ENCODE measurements around the gene FAXDC2.
"Not testable (repeated sequence)": the region's sequence is repeated elsewhere in the genome, so short reads cannot be mapped to it uniquely, and the experiment has no call there.

The FAXDC2 gene

DNA sequence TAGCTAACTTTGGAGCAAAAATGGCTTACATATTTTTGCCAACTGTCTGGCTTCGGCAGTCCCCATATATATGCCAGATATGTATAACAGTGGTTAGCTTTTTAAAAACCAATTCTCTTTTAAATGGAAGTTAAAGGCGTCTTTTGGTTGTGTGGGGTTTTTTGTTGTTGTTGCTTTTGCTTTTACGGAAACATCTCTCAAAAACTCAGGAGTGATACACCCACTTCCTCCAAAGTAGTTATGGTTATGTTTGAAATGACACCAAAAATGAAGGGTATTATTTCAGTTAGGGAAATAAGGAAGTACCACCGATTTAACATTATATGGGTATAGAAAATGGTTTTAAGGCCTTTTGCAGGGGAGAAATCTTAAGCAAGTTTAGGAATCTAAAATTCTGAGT is 10.4 kb upstream of the FAXDC2 start:
- no peak for DNase-seq

DNA sequence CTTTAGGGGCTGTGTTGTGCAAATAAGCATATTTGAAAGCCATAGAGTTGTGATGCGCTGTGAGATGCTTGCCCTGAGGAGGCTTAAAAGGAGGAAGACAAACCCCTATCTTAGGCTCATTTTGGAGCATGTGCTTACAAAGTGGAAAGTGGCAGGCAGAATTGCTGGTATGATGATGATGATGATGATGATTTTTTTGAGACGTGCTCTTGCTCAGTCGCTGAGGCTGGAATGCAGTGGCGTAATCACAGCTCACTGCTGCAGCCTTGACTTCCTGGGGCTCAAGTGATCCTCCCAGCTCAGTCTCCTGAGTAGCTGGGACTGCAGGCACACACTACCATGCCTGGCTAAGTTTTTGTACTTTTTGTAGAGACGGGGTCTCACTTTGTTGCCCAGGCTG is 9.7 kb upstream of the FAXDC2 start:
- no peak for DNase-seq

DNA sequence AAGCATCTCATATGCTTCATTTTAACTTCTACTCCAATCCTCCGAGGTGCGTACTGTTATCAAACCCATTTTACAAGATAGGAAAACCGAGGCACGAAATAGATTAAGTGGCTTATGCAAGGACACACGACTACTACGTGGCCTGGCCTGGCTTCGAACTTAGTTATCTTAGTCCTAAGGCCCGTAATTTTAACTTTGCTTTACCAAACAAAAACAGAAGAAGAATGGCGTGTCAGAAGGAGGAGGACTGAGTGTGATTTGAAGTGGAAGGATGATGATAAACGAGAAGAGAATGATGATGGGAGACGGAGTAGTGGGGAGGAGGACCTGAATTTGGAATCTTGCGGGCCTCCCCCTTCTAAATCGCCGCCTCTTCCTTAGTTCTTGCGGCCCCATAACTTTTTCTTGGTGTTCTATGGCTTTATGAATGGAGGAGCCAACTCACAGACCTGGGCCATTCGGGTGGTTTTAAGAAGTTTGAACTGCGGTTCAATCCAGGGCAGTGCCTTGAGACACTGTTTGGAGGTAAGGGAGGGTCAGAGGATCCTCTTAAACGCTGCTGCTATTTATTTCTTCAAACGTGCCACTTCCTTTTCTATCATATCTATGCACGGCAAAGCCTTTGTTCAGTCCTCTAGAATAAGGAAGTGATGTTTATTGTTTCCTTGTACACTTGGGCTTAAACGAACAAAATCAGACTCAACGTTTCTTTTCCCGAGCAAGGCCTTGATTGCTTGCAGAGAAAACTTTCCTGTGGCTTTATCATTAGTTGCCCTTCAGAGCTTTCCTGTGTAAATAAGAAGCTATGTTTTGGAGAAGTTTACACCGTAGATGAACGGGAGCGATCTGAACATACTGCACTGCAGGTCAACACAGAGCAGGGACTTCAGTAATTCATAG is 8.8 kb upstream of the FAXDC2 start:
- DNase-seq = no peak

DNA sequence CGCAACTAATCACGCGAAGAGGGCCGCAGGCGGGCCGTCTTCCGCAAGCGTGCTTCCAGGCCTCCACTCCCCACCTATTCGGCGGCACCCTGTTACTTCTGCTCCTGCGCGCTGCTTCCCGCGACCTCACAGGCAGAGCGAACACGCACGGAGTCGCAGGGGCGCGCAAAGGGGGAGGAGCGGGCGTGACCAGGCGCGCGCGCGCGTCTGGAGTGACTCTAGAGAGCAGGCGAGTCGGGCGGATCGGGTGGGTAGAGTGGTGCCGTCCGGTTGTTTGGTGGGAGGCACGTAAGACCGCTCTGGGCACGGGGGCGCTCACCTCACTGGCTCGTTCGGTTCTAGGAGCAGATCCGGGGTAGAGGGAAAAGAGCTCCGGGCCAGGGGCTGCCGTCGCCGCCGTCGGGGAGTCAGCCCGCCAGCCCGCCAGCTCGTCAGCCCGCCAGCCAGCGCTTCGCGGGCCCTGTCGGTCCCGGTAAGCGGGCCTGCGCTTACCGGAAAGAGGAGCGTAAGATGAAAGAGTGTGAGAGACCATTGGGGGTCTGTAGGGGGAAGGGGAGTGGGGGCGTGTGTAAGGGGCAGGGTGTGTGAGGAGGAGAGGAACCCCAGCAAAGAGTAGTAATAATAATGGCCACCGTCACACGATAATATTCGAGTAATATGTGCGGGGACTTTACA is 8.0 kb upstream of the FAXDC2 start, which contains the start of gene CNOT8:
TSS of gene CNOT8 (plus strand) at position 331 of the 675 bp plus-strand sequence. CDS start 4,652 bp downstream, outside the sequence.
- DNase-seq = peak; percentile 92 to 98

DNA sequence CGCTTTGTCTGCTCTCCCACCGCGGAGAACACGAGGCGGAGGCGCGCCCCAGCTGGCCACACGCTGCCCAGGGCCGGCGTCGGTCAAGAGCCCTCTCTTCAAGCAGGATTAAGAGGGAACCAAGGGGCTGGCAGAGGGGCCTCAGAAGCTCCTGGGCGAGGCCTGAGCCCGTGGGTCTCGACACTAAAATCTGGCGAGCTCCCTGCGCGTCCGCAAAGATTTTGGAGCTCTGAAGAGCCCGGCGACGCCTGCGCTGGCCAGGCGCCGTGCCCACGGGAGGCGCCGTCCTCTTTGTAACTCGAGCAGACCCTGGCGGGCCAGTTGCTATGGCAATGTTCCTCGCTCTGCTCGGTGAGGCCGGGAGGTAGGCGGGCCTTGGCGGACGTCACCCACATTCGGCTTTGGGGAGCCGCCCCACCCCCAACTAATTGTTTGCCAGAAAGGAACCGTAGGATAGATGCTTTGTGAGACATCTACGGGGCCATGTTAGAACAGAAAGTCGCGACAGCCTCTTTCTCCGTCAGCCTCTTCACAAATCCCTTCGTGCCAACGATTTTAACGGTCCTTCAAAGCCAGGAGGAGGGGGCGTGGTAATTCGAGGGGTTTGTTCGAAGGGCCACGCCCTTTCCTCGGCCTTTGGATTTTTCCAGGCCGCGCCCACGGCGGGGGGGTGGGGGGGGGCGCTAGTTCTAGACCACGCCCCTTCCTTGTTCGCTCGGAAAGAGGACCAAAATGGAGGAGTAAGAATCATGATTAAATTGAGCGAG is 7.3 kb upstream of the FAXDC2 start:
- peak; percentile 96 to 98 for DNase-seq

DNA sequence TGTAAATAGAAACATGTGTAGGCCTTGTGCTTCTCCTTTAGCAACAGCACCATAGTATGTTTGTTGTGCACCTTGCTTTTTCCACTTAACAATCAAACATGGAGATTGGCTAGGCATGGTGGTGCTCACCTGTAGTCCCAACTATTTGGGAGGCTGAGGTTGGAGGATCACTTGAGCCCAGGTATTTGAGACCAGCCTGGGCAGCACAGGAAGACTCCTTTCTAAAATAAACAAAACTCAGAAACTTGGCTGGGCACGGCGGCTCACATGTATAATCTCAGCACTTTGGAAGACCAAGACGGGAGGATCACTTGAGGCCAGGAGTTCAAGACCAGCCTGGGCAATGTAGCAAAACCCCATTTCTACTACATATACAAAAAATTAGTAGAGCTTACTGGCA is 948 bp upstream of the FAXDC2 start:
- DNase-seq = no peak

DNA sequence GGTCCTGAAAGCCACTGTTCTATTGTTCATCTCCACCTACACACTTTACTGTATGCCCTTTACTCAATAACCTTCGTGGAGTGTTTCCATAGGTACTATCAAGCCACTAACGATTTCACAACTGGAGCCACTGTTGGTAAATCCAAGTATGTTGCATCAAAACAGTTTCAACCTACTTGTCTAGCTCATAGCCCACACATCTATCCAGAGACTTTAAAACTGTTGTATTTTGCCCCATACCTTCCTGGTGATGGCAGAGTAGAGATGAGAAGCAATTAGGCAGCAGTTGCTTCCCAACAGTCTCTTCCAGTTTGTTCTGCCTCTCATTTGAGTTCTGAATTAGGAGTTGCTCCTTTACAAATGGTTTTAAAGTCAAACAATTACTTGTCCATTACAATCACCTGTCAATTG is 607 bp downstream of the FAXDC2 start:
- DNase-seq = no peak

DNA sequence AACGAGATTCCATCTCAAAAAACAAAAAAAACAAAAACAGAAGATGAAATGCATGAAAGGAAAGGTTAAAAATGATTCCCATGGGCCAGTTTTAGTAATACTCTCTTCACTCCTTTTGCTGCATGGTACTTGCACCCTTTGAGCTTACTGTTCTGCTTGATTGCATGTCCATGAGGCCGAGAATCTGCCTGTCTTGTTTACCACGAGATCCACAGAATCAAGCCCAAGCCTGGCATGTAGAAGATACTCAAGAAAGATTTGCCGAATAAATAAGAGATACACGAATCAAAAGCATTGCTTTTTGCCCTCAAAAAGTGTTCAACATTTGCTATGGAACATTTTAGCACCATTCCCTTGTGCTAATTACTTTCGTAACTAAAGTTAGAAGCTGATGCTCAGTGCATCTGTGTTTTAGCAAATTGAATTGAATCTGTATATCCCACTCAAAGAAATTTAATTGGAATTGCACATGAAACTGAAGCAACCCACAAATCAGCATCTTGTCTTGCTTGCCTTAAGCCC is 1.1 kb downstream of the FAXDC2 start:
- DNase-seq = no peak

DNA sequence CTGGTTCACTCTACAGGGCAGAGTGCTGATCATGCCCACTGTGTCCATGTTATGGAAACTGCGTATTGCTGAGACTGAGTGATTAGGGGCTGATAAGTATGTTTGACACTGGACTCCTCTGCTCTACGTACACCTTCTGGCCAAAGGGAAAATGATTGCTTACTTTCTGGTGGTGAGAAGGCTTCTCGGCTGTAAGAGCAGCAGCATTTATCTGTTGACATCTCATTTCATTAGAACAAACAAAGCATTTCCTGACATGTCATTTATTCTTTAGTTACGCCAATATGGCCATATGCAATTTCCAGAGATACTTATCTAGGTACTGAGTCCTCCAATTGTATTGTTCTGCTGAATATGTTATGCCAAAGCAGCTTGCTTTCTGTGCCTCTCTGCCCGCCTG is 5.6 kb downstream of the FAXDC2 start:
- no peak for DNase-seq

DNA sequence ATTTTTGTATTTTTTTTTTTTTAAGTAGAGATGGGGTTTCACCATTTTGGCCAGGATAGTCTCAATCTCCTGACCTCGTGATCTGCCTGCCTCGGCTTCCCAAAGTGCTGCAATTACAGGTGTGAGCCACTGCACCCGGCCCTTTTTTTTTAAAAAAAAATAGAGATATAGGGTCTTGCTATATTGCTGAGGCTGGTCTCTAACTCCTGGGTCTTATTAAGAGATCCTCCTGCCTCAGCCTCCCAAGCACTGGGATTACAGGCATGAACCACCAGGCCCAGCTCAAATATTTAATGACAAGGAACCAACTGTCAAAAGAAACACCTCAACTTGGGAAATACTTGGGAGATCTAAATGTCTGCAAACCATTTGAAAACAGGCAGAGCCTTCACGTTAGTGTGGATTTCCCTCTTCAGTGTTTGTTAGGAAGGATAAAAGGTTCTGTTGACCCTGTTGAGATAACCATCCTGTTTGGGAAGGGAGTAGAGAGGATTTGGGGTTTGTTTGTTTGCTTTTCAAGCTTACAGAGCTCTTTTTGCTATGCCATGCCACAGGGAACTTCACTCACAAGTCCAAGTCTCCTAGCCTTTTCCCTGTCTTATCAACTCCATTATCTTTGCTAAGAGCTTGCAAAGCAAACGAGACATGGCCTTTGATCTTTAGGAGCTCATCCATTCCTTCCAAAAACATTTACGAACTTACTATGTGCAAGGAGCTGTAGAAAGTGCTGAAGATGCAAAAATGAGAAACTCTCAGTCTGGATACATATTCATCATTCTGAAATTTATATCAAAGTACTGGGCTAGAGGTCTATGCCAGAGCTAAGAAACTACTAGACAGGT is 7.5 kb downstream of the FAXDC2 start:
- no peak for DNase-seq

DNA sequence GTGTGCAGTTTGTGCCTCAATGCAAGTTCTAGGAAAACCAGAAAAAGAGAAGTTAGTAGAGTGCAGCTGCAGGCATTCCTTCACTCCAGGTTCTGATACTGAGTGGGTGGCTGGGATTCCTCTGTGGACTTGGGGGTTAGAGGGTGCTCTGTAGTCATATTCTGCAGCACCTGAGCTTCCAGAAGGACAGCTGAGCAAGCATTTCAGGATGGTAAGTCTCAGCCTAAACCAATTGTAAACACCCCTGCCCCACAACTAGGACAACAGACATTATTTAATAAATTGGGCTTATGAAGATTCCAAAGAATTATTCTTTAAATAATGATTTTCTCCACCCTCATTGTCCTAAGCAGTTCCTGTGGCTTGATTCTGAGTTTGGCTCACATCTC is 9.1 kb downstream of the FAXDC2 start:
- DNase-seq = no peak

DNA sequence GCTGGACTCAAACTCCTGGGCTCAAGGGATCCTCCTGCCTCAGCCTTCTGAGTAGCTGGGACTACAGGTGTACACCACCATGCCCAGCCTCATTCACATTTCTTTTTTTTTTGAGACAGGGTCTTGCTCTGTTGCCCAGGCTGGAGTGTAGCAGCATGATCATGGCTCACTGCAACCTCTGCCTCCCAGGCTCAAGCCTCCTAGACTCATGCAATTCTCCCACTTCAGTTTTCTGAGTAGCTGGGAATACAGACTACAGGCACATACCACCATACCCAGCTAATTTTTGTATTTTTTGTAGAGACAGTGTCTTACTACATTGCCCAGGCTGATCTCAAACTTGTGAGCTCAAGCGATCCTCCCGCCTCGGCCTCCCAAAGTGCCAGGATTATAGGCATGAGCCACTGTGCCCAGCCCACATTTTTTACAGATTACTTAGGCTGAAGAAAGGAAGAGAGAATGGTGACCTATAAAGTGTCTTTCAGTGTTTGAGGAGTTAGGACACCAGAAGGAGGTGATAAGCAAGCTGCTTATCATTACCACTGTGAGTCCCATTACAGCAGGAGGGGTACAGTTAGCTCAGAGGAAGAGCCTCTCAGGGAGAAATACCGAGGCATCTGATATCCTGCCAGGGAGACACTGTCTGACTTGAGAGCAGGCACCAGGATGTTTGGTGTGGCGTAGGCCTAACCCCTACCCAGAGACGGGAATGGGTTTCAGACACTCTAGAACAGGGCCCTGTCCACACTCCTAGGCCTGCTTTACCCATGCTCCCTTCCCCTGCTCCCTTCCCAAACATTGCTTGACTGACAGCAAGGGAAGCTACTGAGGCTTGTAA is 9.7 kb downstream of the FAXDC2 start:
- no peak for DNase-seq

DNA sequence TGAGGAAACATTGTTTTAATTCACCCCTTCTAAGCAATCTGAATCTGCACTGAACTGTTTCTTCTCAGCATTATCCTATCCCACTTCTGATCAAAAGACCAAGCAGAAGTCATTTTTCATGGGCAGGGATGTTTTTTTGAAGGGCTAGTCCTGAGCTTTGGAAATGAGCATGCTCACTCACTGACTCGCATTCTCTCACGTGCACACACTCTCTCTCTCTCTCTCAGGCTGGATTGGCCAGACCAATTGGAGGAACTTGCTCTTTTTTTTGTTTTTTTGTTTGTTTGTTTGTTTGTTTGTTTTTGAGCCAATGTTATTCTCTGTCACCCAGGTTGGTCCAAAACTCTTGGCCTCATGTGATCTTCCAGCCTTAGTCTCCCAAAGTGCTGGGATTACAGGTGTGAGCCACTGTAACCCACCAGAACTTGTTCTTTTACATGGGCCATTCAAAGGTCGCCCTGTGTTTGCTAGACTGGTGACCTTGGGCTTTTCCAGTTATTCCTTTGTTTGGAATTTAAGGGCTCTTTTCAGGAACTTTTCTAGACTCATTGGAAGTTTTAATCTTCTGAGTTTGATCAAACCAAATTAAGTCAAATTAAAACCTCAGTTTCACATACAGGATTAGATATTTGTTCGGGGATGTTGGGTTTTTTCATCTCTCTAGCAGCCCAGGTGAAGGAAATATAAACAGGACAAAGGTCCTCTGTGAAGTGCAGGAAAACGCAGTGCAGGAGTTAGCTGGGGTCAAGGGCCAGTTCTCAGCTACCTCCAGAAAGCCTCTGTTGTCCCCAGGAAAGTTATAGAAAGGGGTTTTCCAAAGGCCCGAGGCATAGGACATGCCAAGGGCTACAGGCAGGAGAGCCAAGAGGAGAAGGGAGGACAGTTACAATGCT is 13.1 kb downstream of the FAXDC2 start:
- no peak for DNase-seq

DNA sequence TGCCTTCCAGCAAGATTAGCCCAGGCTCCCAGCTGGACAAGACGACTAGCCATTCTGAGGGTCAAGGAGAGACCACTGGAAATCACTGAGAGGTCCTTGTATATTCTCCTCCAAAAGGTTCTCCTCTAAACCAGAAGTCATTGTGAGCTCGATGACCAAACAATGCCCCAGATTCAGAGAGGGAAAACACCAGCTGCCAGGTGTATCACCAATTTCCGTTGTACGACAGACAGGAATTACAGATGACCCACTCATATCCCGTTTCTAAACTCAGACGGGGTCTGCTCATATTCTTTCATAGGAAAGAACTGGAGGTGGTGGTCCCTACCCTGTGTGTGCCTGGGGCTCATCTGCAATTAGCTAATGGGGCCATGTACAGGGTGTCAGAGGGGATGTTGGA is 14.2 kb downstream of the FAXDC2 start:
- no peak for DNase-seq

DNA sequence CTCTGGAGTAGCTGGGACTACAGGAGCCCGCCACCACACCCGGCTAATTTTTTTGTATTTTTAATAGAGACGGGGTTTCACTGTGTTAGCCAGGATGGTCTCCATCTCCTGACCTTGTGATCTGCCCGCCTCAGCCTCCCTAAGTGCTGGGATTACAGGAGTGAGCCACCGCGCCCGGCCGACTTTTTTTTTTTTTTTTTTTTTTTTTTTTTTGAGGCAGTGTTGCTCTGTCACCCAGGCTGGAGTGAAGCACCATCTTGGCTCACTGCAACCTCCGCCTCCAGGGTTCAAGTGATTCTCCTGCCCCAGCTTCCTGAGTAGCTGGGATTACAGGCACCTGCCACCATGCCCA is 14.7 kb downstream of the FAXDC2 start:
- not testable (repeated sequence) for DNase-seq

DNA sequence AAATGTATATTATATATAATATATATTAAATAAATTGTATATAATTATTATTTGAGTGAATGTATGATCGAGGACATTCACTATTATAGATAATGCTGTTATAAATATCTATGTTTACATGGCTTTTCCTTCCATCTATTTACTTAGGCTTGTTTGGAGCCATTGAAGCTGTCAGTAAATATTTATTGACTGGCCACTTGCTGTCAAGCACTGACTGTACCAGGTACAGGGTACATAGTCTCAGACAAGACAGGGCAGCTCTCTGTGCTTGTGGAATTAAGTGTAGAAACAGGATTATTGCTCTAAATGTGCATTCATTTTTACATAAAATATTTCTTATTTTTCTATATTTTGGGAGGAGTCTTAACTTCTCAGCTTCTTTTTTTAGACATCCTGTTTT is 16.4 kb downstream of the FAXDC2 start:
- DNase-seq = no peak

DNA sequence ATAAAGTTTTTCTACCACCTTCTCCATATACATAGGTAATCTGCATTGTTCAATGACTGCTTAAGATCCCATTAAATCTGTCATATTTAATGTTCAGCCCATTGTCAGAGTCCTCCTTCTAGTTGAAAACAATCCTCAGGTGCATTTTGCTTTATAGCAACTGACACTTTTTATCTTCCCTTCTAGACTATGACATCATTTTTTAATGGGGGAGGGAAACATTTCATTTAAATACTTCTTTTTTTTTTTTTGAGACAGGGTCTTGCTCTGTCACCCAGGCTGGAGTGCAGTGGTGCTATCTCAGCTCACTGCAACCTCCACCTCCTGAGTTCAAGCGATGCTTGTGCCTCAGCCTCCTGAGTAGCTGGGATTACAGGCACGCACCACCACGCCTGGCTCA is 17.6 kb downstream of the FAXDC2 start:
- DNase-seq = not testable (repeated sequence)

DNA sequence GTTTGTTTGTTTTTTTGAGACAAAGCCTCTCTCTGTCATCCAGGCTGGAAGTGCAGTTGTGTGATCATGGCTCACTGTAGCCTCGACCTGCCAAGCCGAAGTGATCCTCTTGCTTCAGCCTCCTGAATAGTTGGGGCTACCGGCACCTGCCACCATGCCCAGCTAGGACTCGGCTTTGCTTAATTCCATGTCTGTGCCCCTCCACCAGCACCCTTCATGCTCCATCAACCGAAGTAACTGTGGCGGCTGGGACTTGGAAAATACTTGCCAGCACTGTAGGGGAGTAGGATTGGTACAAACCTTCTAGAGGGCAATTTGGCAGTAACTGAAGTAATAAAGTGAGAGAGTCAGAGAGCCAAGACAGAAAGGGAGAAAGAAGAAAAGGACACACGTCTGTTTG is 19.0 kb downstream of the FAXDC2 start:
- DNase-seq = no peak

DNA sequence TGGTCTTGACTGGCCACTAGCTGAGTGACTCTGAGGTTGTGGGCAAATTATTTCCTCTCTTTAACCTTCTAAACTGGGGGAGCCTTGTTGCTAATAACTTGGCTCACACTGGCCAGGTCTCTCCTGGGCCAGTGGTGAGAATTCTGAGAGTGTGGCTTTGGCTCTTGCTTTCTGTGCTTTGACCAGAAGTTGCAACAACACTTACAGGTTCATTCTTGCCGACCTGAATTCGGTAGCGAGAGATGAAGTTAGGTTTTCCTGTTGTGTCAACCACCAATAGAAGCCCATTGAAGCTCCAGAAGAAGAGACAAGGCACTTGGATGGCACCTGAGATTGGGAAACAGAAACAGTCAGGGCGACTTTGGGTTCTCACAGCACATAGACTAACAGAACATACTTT is 19.8 kb downstream of the FAXDC2 start:
- no peak for DNase-seq

DNA sequence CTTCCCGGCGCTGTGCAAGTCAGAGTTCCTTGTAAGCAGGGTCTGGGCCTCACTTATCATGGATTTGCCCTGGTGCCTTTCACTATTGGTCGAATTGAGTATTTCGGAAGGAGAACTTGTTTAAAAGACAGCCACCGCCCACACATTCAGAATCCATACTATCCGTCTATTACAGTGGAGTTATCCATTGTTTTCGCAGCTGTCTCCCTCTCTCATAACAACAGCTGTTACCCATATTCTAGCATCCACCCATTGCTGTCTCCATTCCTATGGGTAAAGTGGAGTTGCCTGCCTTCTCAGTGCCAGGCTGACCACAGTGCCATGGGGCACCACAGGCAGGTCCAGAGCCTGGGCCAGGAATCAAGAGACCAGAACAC is 20.2 kb downstream of the FAXDC2 start:
- no peak for DNase-seq
